Effector memory CD8-positive, alpha-beta T cell (primary cell): ENCODE measurements around the gene SPATS2L.

Source experiments
- ATAC-seq: fragments of 150-1000 bp; cut with Tn5 transposase; replicated peaks from 2 replicates; pipeline ENCODE4 v1.10.0; 2021; ENCODE audit warnings: mild to moderate bottlenecking, moderate library complexity
- DNase-seq, 3 experiments: peaks; one replicate each; pipeline ENCODE4 v3.0.0; 2021
- H3K27ac Mint-ChIP-seq, 2 donors: one replicate each; pipeline ENCODE4 v1.8.0; 2022; ENCODE audit warnings: mild to moderate bottlenecking in 2 of 2, mixed read lengths in 2 of 2, moderate library complexity in 2 of 2
- H3K27me3 Mint-ChIP-seq, 2 donors: one replicate each; pipeline ENCODE4 v1.8.0; 2022; ENCODE audit warnings: mixed read lengths in 2 of 2
- H3K36me3 Mint-ChIP-seq: one replicate; pipeline ENCODE4 v1.8.0; 2022; ENCODE audit warnings: mild to moderate bottlenecking, moderate library complexity, mixed read lengths; ENCODE audit not compliant: insufficient read depth
- H3K4me1 Mint-ChIP-seq, 2 donors: one replicate each; pipeline ENCODE4 v1.8.0; 2022; ENCODE audit warnings: low read depth in 2 of 2, mixed read lengths in 2 of 2
- H3K4me3 Mint-ChIP-seq, 2 donors: one replicate each; pipeline ENCODE4 v1.8.0; 2022; ENCODE audit warnings: mild to moderate bottlenecking in 2 of 2, mixed read lengths in 2 of 2, moderate library complexity in 2 of 2
- H3K9me3 Mint-ChIP-seq, 2 donors: one replicate each; pipeline ENCODE4 v1.8.0; 2022; ENCODE audit warnings: mixed read lengths in 2 of 2

SPATS2L gene

GRCh38 chr2:200274116-200275075 lies 32.1 kb upstream of the SPATS2L start:
- no peaks in the 10 kb centered on the region for H3K36me3 Mint-ChIP-seq
- H3K9me3 Mint-ChIP-seq = no peaks in the 10 kb centered on the region
- DNase-seq (no peak), ATAC-seq (no peak)
- no peaks in the 10 kb centered on the region for H3K4me1 Mint-ChIP-seq
- H3K27ac Mint-ChIP-seq = no peak overlapping the region
- H3K4me3 Mint-ChIP-seq = no peak overlapping the region
- peaks cover 7 to 19% of the 10 kb centered on the region in 2 donors for H3K27me3 Mint-ChIP-seq

DNA sequence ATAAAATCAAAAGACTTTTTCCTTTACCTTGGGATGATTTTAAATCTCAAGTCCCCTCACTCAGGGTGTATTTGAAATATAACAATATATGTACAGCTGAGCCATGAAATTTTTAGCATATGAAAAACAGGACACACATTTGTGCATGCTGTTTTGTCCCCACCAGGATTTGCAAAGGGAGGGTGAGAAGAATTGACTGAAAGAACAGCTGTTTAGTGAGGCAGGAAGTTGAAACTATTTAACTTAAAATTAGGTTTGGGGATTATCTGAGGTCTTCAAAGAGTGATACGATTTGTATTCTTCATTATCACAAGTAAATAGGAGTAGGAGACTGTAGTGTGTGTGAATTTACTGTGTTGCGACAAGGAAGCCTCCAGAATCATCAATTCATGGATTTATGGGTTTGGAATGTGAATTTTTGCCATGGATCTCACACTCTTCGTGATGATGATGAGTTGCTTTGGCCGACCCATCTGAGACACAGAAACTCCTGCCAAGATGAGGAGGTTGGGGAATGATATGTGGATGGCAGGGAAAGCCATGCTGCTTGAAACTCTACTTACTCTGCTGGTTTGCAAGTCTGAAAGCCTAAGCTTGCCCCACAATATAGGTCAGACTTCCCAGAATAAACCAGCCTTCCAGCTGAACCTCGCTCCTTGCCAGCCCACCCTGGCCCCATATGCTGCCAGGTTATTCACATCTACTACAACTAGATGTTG lies 31.0 kb upstream of the SPATS2L start:
- H3K36me3 Mint-ChIP-seq = no peaks in the 10 kb centered on the region
- DNase-seq (no peak), ATAC-seq (no peak)
- no peaks in the 10 kb centered on the region for H3K9me3 Mint-ChIP-seq
- no peaks in the 10 kb centered on the region for H3K4me1 Mint-ChIP-seq
- H3K27ac Mint-ChIP-seq = no peak overlapping the region
- peaks cover 7 to 17% of the 10 kb centered on the region in 2 donors for H3K27me3 Mint-ChIP-seq
- H3K4me3 Mint-ChIP-seq = no peak overlapping the region

- Mint-ChIP-seq H3K4me3 (no peak overlapping the region), H3K4me1 (no peaks in the 10 kb centered on the region), H3K9me3 (no peaks in the 10 kb centered on the region), H3K27me3 (peaks cover 7 to 17% of the 10 kb centered on the region in 2 donors), H3K27ac (no peak overlapping the region), H3K36me3 (no peaks in the 10 kb centered on the region)
- DNase-seq (no peak), ATAC-seq (no peak)
These were observed 30.0 kb upstream of the SPATS2L start for GRCh38 chr2:200276472-200276871.

- H3K36me3 Mint-ChIP-seq = no peaks in the 10 kb centered on the region
- DNase-seq (no peak), ATAC-seq (no peak)
- no peak overlapping the region for H3K4me3 Mint-ChIP-seq
- H3K9me3 Mint-ChIP-seq = no peaks in the 10 kb centered on the region
- no peaks in the 10 kb centered on the region for H3K4me1 Mint-ChIP-seq
- no peak overlapping the region for H3K27ac Mint-ChIP-seq
- H3K27me3 Mint-ChIP-seq = peaks cover 30 to 35% of the 10 kb centered on the region in 2 donors
These were observed 27.7 kb upstream of the SPATS2L start for GRCh38 chr2:200278694-200279316.

- Mint-ChIP-seq H3K4me3 (no peak overlapping the region), H3K27ac (no peak overlapping the region), H3K4me1 (no peaks in the 10 kb centered on the region), H3K27me3 (peaks cover 40 to 41% of the 10 kb centered on the region in 2 donors), H3K9me3 (no peaks in the 10 kb centered on the region), H3K36me3 (no peaks in the 10 kb centered on the region)
- ATAC-seq (no peak), DNase-seq (no peak)
These were observed 26.6 kb upstream of the SPATS2L start for GRCh38 chr2:200279857-200280256.

DNA sequence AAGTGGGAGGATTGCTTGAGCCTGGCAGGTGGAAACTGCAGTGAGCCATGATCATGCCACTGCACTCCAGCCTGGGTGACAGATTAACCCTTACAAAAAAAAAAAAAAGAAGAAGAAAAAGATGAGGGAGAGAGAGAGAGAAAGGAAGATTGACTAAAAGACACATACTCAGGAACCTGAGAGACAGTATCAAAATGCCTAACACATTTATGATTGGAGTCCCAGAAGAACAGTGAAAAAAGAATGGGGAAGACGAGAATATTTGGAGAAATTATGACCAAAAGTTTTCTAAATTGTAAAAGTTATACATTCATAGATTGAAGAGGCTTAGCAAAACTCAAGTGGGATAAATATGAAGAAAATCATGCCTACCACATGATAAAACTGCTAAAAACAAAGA lies 19.9 kb upstream of the SPATS2L start:
- H3K4me3 Mint-ChIP-seq = no peak overlapping the region
- peaks cover 54 to 80% of the 10 kb centered on the region in 2 donors for H3K27me3 Mint-ChIP-seq
- ATAC-seq = no peak
- H3K4me1 Mint-ChIP-seq = no peaks in the 10 kb centered on the region
- no peaks in the 10 kb centered on the region for H3K36me3 Mint-ChIP-seq
- no peak overlapping the region for H3K27ac Mint-ChIP-seq
- DNase-seq = no peak
- H3K9me3 Mint-ChIP-seq = no peaks in the 10 kb centered on the region

GRCh38 chr2:200288670-200289429 lies 17.6 kb upstream of the SPATS2L start:
- H3K9me3 Mint-ChIP-seq = no peaks in the 10 kb centered on the region
- no peak overlapping the region for H3K4me3 Mint-ChIP-seq
- no peak for ATAC-seq
- DNase-seq = no peak
- no peaks in the 10 kb centered on the region for H3K4me1 Mint-ChIP-seq
- peaks cover 35 to 57% of the 10 kb centered on the region in 2 donors for H3K27me3 Mint-ChIP-seq
- H3K36me3 Mint-ChIP-seq = no peaks in the 10 kb centered on the region
- H3K27ac Mint-ChIP-seq = no peak overlapping the region

GRCh38 chr2:200296118-200296517 lies 10.4 kb upstream of the SPATS2L start:
- Mint-ChIP-seq H3K27me3 (no peaks in the 10 kb centered on the region), H3K27ac (no peak overlapping the region), H3K9me3 (no peaks in the 10 kb centered on the region), H3K4me3 (no peak overlapping the region), H3K4me1 (no peaks in the 10 kb centered on the region), H3K36me3 (no peaks in the 10 kb centered on the region)
- ATAC-seq = no peak
- no peak for DNase-seq

GRCh38 chr2:200297100-200297499 lies 9.4 kb upstream of the SPATS2L start:
- Mint-ChIP-seq H3K9me3 (no peaks in the 10 kb centered on the region), H3K4me1 (no peaks in the 10 kb centered on the region), H3K36me3 (no peaks in the 10 kb centered on the region), H3K27ac (no peak overlapping the region), H3K27me3 (no peaks in the 10 kb centered on the region), H3K4me3 (no peak overlapping the region)
- DNase-seq (no peak), ATAC-seq (no peak)

DNA sequence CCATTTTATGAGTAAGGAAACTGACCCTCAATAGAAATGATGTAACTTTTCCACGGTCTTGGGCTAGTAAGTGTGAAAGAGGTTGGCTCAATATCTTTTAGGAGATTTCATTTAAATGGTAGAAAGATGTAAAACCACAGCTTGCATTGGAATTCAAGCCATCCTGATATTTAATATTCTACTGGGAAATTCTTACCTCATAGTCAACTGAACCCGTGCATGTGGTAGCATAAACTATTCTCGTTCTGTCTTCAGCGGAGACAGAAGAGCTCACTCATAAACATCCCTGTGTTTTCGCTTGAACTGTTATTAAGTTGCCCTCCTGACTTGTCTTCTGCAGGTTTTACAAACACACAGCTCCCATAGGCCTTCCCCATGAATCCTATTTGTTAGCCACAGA lies 8.5 kb upstream of the SPATS2L start:
- Mint-ChIP-seq H3K4me1 (no peaks in the 10 kb centered on the region), H3K36me3 (no peaks in the 10 kb centered on the region), H3K27ac (no peak overlapping the region), H3K9me3 (no peaks in the 10 kb centered on the region), H3K27me3 (no peaks in the 10 kb centered on the region), H3K4me3 (no peak overlapping the region)
- no peak for ATAC-seq
- DNase-seq = no peak

DNA sequence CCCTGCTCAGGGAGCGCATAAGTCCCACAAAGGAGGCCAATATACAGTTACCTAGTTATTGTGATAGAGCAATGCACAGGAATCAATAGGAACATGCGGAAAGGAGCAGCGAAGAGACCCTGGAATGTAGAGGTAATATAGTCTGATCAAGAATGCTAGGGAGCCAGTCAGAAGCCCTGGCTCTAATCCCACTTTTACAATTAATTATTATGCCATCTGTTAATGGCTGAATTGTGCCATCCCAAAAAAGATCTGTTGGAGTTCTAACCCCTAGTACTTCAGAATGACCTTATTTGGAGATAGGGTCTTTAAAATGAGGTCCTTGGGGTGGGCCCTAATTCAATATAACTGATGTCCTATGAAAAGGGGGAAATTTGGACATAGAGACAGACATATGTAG lies 7.7 kb upstream of the SPATS2L start:
- Mint-ChIP-seq H3K27me3 (no peaks in the 10 kb centered on the region), H3K36me3 (no peaks in the 10 kb centered on the region), H3K27ac (no peak overlapping the region)

DNA sequence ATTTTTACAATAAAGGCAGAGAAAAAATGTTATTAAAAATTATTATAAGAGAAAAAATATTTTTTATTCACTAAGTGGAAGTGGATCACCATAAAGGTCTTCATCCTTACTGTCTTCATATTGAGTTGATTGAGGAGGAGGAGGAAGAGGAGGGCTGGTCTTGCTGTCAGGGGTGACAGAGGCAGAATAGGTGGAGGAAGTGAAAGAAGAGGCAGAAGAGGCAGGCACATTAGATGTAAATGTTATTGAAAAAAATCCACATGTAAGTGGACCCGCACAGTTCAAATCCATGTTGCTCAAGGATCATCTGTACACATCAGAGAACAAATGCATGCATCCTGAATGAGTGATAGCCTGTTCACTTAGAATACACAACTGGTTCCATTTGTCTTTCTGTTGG lies 6.4 kb upstream of the SPATS2L start:
- no peak overlapping the region for H3K4me3 Mint-ChIP-seq
- H3K36me3 Mint-ChIP-seq = no peaks in the 10 kb centered on the region
- H3K27ac Mint-ChIP-seq = no peak overlapping the region
- no peaks in the 10 kb centered on the region for H3K9me3 Mint-ChIP-seq
- ATAC-seq (no peak), DNase-seq (no peak)
- H3K4me1 Mint-ChIP-seq = no peaks in the 10 kb centered on the region
- H3K27me3 Mint-ChIP-seq = no peaks in the 10 kb centered on the region

More for the DNA sequence above, 7.7 kb upstream of the SPATS2L start:
- Mint-ChIP-seq H3K9me3 (no peaks in the 10 kb centered on the region), H3K4me1 (no peaks in the 10 kb centered on the region), H3K4me3 (no peak overlapping the region)
- ATAC-seq (no peak), DNase-seq (no peak)
